Hepatocyte (in vitro differentiated cells): ENCODE measurements around the gene CCDC24.

ENCODE experiments used
- EZH2 ChIP-seq: fragments of 200-600 bp; sonication (generic); IDR thresholded peaks from 2 replicates; pipeline ENCODE4 v1.6.1; 2016; ENCODE audit warnings: antibody characterized with exemption, mild to moderate bottlenecking, borderline replicate concordance
- EZH2phosphoT487 ChIP-seq: fragments of 200-600 bp; sonication (generic); IDR thresholded peaks from one replicate; pipeline ENCODE4 v1.6.1; 2018; ENCODE audit warnings: antibody characterized with exemption, mild to moderate bottlenecking, low read depth, moderate library complexity; ENCODE audit not compliant: unreplicated experiment, severe bottlenecking
- TF ChIP-seq, protein P1 (sequence below): fragments of 200-600 bp; sonication (generic); IDR thresholded peaks from 2 replicates; pipeline ENCODE4 v1.5.1; 2016; ENCODE audit warnings: antibody characterized with exemption, mild to moderate bottlenecking; ENCODE audit not compliant: poor library complexity

DNA sequence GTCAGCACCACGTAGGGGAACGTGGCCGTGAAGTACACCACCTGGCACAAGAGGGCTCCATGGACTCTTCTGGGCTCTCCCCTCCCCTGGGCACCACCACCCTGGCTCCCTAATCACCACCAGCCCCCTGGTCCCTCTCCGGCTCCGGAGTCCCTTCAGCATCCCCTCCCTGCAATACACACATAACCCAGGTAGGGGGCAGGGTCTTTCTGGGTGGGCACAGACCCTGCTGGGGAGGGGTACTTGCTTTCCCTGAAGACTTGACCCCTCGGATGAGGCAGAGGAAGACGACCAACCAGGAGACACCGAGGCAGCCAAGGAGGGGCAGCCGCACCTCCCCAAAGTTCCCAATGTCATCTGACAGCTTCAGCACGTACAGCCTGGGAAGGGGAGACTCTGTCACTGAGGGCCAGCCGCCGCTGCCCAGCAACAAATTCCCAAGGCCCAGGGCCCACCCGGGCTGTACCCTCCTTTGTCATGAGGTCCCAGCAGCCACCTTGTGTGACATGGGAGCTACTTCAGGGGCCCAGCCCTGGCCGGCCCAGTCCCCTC lies 11.3 kb downstream of the CCDC24 start:
- TF ChIP-seq EZH2 (no peak), EZH2phosphoT487 (no peak)
- TF ChIP-seq, protein P1, sequence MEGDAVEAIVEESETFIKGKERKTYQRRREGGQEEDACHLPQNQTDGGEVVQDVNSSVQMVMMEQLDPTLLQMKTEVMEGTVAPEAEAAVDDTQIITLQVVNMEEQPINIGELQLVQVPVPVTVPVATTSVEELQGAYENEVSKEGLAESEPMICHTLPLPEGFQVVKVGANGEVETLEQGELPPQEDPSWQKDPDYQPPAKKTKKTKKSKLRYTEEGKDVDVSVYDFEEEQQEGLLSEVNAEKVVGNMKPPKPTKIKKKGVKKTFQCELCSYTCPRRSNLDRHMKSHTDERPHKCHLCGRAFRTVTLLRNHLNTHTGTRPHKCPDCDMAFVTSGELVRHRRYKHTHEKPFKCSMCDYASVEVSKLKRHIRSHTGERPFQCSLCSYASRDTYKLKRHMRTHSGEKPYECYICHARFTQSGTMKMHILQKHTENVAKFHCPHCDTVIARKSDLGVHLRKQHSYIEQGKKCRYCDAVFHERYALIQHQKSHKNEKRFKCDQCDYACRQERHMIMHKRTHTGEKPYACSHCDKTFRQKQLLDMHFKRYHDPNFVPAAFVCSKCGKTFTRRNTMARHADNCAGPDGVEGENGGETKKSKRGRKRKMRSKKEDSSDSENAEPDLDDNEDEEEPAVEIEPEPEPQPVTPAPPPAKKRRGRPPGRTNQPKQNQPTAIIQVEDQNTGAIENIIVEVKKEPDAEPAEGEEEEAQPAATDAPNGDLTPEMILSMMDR, result no peak
